MM.1S (cell line): ENCODE data around the gene LRRC61.

Experiments used
- EZH2 ChIP-seq: fragments of 300-600 bp; sonication (generic); optimal IDR thresholded peaks from 2 replicates; pipeline ENCODE3; 2017; ENCODE audit warnings: low read depth, mild to moderate bottlenecking, antibody characterized with exemption, low read length, mixed read lengths
- TF ChIP-seq, protein P1 (sequence below): fragments of 300-600 bp; sonication (generic); IDR thresholded peaks from 2 replicates; pipeline ENCODE4 v1.5.1; 2016; ENCODE audit warnings: antibody characterized with exemption, low read length, mixed read lengths

- TF ChIP-seq, protein P1, sequence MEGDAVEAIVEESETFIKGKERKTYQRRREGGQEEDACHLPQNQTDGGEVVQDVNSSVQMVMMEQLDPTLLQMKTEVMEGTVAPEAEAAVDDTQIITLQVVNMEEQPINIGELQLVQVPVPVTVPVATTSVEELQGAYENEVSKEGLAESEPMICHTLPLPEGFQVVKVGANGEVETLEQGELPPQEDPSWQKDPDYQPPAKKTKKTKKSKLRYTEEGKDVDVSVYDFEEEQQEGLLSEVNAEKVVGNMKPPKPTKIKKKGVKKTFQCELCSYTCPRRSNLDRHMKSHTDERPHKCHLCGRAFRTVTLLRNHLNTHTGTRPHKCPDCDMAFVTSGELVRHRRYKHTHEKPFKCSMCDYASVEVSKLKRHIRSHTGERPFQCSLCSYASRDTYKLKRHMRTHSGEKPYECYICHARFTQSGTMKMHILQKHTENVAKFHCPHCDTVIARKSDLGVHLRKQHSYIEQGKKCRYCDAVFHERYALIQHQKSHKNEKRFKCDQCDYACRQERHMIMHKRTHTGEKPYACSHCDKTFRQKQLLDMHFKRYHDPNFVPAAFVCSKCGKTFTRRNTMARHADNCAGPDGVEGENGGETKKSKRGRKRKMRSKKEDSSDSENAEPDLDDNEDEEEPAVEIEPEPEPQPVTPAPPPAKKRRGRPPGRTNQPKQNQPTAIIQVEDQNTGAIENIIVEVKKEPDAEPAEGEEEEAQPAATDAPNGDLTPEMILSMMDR: no peak
- no peak for TF ChIP-seq EZH2
Measured at GRCh38 chr7:150361807-150362621, 38.9 kb downstream of the LRRC61 start.
